Measurements from ENCODE around the gene PTPRD. TPM values are rescaled to one million over a fixed set of nuclear protein-coding genes. Genes with fewer than 3 reads are reported as not detected.

The PTPRD gene
- total RNA-seq, 1 experiment from 2014 or later = 32.5 TPM

DNA sequence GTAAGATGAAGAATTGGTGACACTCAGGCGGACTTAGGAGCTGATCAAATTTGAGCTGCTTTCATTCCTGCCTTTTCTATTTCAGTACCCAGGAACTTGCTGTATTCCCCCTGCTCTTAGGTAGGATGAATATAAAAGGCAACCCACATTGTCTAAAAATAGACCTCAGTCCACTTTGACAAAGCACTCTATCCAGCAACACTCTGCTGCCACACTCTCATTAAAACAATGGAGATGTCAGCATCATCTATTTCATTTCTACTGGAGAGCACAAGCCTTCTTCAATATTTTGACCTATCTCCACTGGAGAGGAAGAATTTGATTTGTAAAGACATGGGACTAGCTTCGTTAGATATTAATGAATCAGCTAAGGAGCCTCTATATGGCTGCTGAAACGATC is 468.4 kb downstream of the PTPRD start:
- Mint-ChIP-seq H3K27ac (no peak overlapping the region), H3K36me3 (ENCODE audit: insufficient read depth in 1 of 3, low read depth in 3 of 3) (no peaks in the 10 kb centered on the region), H3K4me1 (no peaks in the 10 kb centered on the region), H3K4me3 (no peak overlapping the region), H3K9me3 (no peaks in the 10 kb centered on the region), H3K27me3 (ENCODE audit: low read depth) (no peaks in the 10 kb centered on the region; the same call in 1 of the 2 replicates)
- Histone ChIP-seq H2BK120ac (ENCODE audit: low read depth, low read length, poor library complexity, severe bottlenecking) (no peak overlapping the region), H3K79me1 (ENCODE audit: insufficient read depth, low read depth, low read length, poor library complexity, severe bottlenecking) (no peaks in the 10 kb centered on the region), H2BK5ac (ENCODE audit: insufficient read length, low read length) (no peak overlapping the region), H3K27me3 (ENCODE audit: insufficient read depth, low read length) (no peaks in the 10 kb centered on the region), H3K56ac (ENCODE audit: insufficient read length, low read depth, low read length) (no peak overlapping the region), H2BK15ac (ENCODE audit: low read depth, low read length) (no peak overlapping the region), H3K9me3 (ENCODE audit: control insufficient read depth, low read depth, low read length) (no peaks in the 10 kb centered on the region), H2BK20ac (ENCODE audit: low read depth, low read length, poor library complexity, severe bottlenecking) (no peak overlapping the region), H3K27ac (ENCODE audit: insufficient read length, low read depth, low read length) (no peak overlapping the region), H2AK5ac (ENCODE audit: insufficient read length, low read length) (no peak overlapping the region), H4K8ac (replicated peaks; ENCODE audit: insufficient read length, low read depth, low read length) (no peak overlapping the region), H3K79me2 (ENCODE audit: insufficient read depth, low read length) (no peaks in the 10 kb centered on the region; the same call in 1 of the 2 replicates), H3T11ph (ENCODE audit: low read length) (no peak overlapping the region), H3K18ac (ENCODE audit: insufficient read length, low read depth, low read length) (no peak overlapping the region), H3K14ac (ENCODE audit: insufficient read depth, low read length) (no peak overlapping the region), H3K4ac (ENCODE audit: low read depth, low read length) (no peak overlapping the region), H3K23ac (ENCODE audit: insufficient read length, low read depth, low read length) (no peak overlapping the region), H3K4me1 (ENCODE audit: insufficient read depth, low read length) (no peaks in the 10 kb centered on the region), H2AFZ (ENCODE audit: low read length) (no peak overlapping the region), H4K20me1 (ENCODE audit: control insufficient read depth, insufficient read depth, insufficient read length) (no peaks in the 10 kb centered on the region), H3K4me2 (ENCODE audit: insufficient read depth, insufficient read length, low read length) (no peak overlapping the region), H4K5ac (ENCODE audit: insufficient read length, low read depth, low read length) (no peak overlapping the region), H2BK12ac (ENCODE audit: insufficient read length, low read depth, low read length) (no peak overlapping the region), H3K23me2 (ENCODE audit: insufficient read length, low read depth, low read length, poor library complexity, severe bottlenecking) (no peaks in the 10 kb centered on the region), H3K9ac (ENCODE audit: extremely low read depth, insufficient read length, low read length) (no peak overlapping the region), H4K91ac (ENCODE audit: insufficient read length, low read depth, low read length) (no peak overlapping the region)
- TF ChIP-seq, protein P1, sequence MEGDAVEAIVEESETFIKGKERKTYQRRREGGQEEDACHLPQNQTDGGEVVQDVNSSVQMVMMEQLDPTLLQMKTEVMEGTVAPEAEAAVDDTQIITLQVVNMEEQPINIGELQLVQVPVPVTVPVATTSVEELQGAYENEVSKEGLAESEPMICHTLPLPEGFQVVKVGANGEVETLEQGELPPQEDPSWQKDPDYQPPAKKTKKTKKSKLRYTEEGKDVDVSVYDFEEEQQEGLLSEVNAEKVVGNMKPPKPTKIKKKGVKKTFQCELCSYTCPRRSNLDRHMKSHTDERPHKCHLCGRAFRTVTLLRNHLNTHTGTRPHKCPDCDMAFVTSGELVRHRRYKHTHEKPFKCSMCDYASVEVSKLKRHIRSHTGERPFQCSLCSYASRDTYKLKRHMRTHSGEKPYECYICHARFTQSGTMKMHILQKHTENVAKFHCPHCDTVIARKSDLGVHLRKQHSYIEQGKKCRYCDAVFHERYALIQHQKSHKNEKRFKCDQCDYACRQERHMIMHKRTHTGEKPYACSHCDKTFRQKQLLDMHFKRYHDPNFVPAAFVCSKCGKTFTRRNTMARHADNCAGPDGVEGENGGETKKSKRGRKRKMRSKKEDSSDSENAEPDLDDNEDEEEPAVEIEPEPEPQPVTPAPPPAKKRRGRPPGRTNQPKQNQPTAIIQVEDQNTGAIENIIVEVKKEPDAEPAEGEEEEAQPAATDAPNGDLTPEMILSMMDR (conservative IDR thresholded peaks at IDR 0.05) = no peak
- no CpG with 5 or more reads among the region's 3 CpGs for WGBS (ENCODE audit: extremely low coverage, insufficient read length, low lambda C conversion rate)
- no peak for DNase-seq

Data from H9 (cell line).